ENCODE data around the gene USF1.

The USF1 gene

GRCh38 chr1:161045736-161046604 is at the start of gene USF1:
TSS of gene USF1 (minus strand) at chr1:161045977. CDS start at chr1:161043275, 2,702 bp downstream.
- H3K79me2 ChIP-seq (ENCODE audit: insufficient read depth, low read length): peaks cover 48% of the 10 kb centered on the region
- peak within 1 kb of the TSS; percentile 99 for H3K27ac ChIP-seq (ENCODE audit: low read length)
- H2AFZ ChIP-seq (ENCODE audit: low read depth, low read length): peak within 1 kb of the TSS; percentile 90
- peak; percentile 78 for ATAC-seq (ENCODE audit: insufficient read depth, low read depth)
- H3K4me3 ChIP-seq (ENCODE audit: low read depth in 1 of 2, low read length in 2 of 2): peak within 1 kb of the TSS; percentile 75 to 92
- DNase-seq: peak; percentile 96
- TF ChIP-seq CTCF (IDR thresholded peaks at IDR 0.05; ENCODE audit: borderline replicate concordance, extremely low read depth, low read length, poor library complexity, severe bottlenecking) (no peak), EZH2 (IDR thresholded peaks at IDR 0.05; ENCODE audit: borderline replicate concordance, low read depth, low read length, severe bottlenecking) (no peak)
- peak within 1 kb of the TSS; percentile 93 for H3K9ac ChIP-seq (ENCODE audit: low read depth, low read length)
- H3K9me3 ChIP-seq (ENCODE audit: insufficient read depth, low read length, severe bottlenecking): no peaks in the 10 kb centered on the region
- peaks cover 44% of the 10 kb centered on the region for H3K4me1 ChIP-seq (ENCODE audit: insufficient read depth, low read length)
- peak within 1 kb of the TSS; percentile 79 for H3K4me2 ChIP-seq (ENCODE audit: insufficient read depth, low read length)
- H4K20me1 ChIP-seq (ENCODE audit: insufficient read depth, low read length): no peaks in the 10 kb centered on the region
- peaks cover 58% of the 10 kb centered on the region for H3K36me3 ChIP-seq (ENCODE audit: insufficient read depth, low read length)
- H3K27me3 ChIP-seq (ENCODE audit: insufficient read depth, low read length, poor library complexity): no peaks in the 10 kb centered on the region

- H3K27me3 ChIP-seq (ENCODE audit: insufficient read depth, low read length, poor library complexity): no peaks in the 10 kb centered on the region
- no peaks in the 10 kb centered on the region for H3K9me3 ChIP-seq (ENCODE audit: insufficient read depth, low read length, severe bottlenecking)
These were observed 49.5 kb upstream of the USF1 start for GRCh38 chr1:161095230-161095629.

GRCh38 chr1:161094481-161094880 is 48.7 kb upstream of the USF1 start:
- H2AFZ ChIP-seq (ENCODE audit: low read depth, low read length): no peak overlapping the region
- no peak overlapping the region for H3K4me2 ChIP-seq (ENCODE audit: insufficient read depth, low read length)
- H3K4me3 ChIP-seq (ENCODE audit: low read depth in 1 of 2, low read length in 2 of 2): no peak overlapping the region
- H3K4me1 ChIP-seq (ENCODE audit: insufficient read depth, low read length): peaks cover 24% of the 10 kb centered on the region
- peaks cover 4% of the 10 kb centered on the region; the same call in 1 of the 2 replicates for H3K36me3 ChIP-seq (ENCODE audit: insufficient read depth, low read length)
- no peaks in the 10 kb centered on the region for H3K79me2 ChIP-seq (ENCODE audit: insufficient read depth, low read length)
- no peaks in the 10 kb centered on the region for H3K27me3 ChIP-seq (ENCODE audit: insufficient read depth, low read length, poor library complexity)
- no peak for ATAC-seq (ENCODE audit: insufficient read depth, low read depth)
- TF ChIP-seq CTCF (IDR thresholded peaks at IDR 0.05; ENCODE audit: borderline replicate concordance, extremely low read depth, low read length, poor library complexity, severe bottlenecking): no peak
- TF ChIP-seq EZH2 (IDR thresholded peaks at IDR 0.05; ENCODE audit: borderline replicate concordance, low read depth, low read length, severe bottlenecking): no peak
- no peak overlapping the region for H3K27ac ChIP-seq (ENCODE audit: low read length)
- H3K9me3 ChIP-seq (ENCODE audit: insufficient read depth, low read length, severe bottlenecking): no peaks in the 10 kb centered on the region
- H4K20me1 ChIP-seq (ENCODE audit: insufficient read depth, low read length): 0 out of 2 replicates have a peak, but pooled peaks cover 6% of the 10 kb centered on the region
- DNase-seq: no peak
- no peak overlapping the region for H3K9ac ChIP-seq (ENCODE audit: low read depth, low read length)

More at GRCh38 chr1:161095230-161095629, 49.5 kb upstream of the USF1 start:
- H3K4me3 ChIP-seq (ENCODE audit: low read depth in 1 of 2, low read length in 2 of 2): no peak overlapping the region
- H3K9ac ChIP-seq (ENCODE audit: low read depth, low read length): no peak overlapping the region
- H4K20me1 ChIP-seq (ENCODE audit: insufficient read depth, low read length): 0 out of 2 replicates have a peak, but pooled peaks cover 6% of the 10 kb centered on the region
- TF ChIP-seq EZH2 (IDR thresholded peaks at IDR 0.05; ENCODE audit: borderline replicate concordance, low read depth, low read length, severe bottlenecking) (no peak), CTCF (IDR thresholded peaks at IDR 0.05; ENCODE audit: borderline replicate concordance, extremely low read depth, low read length, poor library complexity, severe bottlenecking) (no peak)
- H2AFZ ChIP-seq (ENCODE audit: low read depth, low read length): no peak overlapping the region
- H3K4me2 ChIP-seq (ENCODE audit: insufficient read depth, low read length): no peak overlapping the region
- no peak overlapping the region for H3K27ac ChIP-seq (ENCODE audit: low read length)
- H3K4me1 ChIP-seq (ENCODE audit: insufficient read depth, low read length): peaks cover 24% of the 10 kb centered on the region
- DNase-seq: no peak
- no peak for ATAC-seq (ENCODE audit: insufficient read depth, low read depth)
- H3K36me3 ChIP-seq (ENCODE audit: insufficient read depth, low read length): peaks cover 11% of the 10 kb centered on the region
- H3K79me2 ChIP-seq (ENCODE audit: insufficient read depth, low read length): no peaks in the 10 kb centered on the region

Data from DND-41 (cell line).